ENCODE results near the gene FCHSD1. TPM values are rescaled to one million over a fixed set of nuclear protein-coding genes. Genes with fewer than 3 reads are reported as not detected.

FCHSD1 gene
- total and polyA plus RNA-seq, 2 donors (not counting 3 experiments of a cell fraction or from before 2014, with no cell fraction given): 35.1 to 37.0 TPM

DNA sequence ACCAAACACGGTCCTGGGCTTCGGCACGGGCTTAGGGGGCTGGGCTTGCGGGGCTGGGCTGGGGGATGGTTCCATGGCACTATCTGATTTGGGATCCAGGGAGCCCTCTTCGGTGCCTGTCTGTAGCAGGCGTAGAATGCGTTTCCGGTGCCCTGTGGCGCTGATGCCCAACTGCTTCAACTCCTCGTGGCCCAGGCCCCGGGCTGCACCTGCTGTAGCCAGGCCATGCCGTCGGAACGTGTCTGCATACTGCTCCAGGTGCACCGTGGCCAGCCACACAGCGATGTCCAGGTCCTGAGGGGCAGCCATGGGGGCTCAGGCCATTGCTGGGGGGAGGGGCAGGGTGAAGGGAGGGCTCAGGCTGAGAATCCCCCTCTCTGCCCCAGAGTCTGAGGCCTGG, 29.0 kb upstream of the FCHSD1 start:
- CTCF ChIA-PET: interaction anchor here (1.5 to 2.2 kb wide), 7 partner anchors 10 to 280 kb away, joined by 4 to 16 read pairs (median 6); partner anchors contain the start of gene DIAPH1

DNA sequence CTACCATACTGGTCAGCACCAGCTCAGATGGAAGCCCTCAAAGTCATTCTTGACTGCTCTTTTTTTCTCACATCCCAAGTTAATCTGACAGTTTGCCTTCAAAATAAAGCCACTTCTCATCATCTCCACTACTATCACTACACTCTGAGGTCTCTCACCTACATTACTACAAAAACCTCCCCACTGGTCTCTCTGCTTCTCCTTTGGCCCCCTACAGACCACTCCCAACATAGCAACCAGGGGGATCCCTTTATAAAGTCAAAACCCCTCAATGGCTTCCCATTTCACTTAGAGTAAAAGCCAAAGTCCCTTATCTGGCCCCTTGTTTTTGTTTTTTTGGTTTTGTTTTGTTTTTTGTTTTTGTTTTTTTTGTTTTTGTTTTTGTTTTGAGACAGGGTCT, 26.2 kb upstream of the FCHSD1 start:
- H3K36me3 ChIP-seq (ENCODE audit: control insufficient read depth in 2 of 2, extremely low read depth in 1 of 2, insufficient read depth in 2 of 2, low read length in 2 of 2): peaks cover 6 to 20% of the 10 kb centered on the region in 2 experiments
- peaks cover 53% of the 10 kb centered on the region for H3K79me2 ChIP-seq (ENCODE audit: control insufficient read depth, insufficient read depth, low read length)
- CTCF ChIA-PET: interaction anchor here (1.2 to 2.7 kb wide), 7 partner anchors 10 to 283 kb away, joined by 3 to 16 read pairs (median 5); partner anchors contain the start of genes DELE1 and PCDH1
- no peaks in the 10 kb centered on the region for H3K9me3 ChIP-seq (replicated peaks; ENCODE audit: control insufficient read depth, insufficient read depth, low read length)
- no peak overlapping the region for H3K4me2 ChIP-seq (ENCODE audit: insufficient read depth, low read length)
- H3K4me3 ChIP-seq (replicated peaks in 1 of 3; ENCODE audit: insufficient read depth in 1 of 3, low read depth in 1 of 3, low read length in 3 of 3): no peak overlapping the region
- H2AFZ ChIP-seq (ENCODE audit: low read depth, low read length): no peak overlapping the region
- H3K9me1 ChIP-seq (replicated peaks; ENCODE audit: control insufficient read depth, extremely low read depth, insufficient read depth, low read length): no peaks in the 10 kb centered on the region
- FAIRE-seq (peak; percentile 68), DNase-seq (ENCODE audit: low read depth, low spot score) (peak; percentile 21)
- TF ChIP-seq, protein P1, sequence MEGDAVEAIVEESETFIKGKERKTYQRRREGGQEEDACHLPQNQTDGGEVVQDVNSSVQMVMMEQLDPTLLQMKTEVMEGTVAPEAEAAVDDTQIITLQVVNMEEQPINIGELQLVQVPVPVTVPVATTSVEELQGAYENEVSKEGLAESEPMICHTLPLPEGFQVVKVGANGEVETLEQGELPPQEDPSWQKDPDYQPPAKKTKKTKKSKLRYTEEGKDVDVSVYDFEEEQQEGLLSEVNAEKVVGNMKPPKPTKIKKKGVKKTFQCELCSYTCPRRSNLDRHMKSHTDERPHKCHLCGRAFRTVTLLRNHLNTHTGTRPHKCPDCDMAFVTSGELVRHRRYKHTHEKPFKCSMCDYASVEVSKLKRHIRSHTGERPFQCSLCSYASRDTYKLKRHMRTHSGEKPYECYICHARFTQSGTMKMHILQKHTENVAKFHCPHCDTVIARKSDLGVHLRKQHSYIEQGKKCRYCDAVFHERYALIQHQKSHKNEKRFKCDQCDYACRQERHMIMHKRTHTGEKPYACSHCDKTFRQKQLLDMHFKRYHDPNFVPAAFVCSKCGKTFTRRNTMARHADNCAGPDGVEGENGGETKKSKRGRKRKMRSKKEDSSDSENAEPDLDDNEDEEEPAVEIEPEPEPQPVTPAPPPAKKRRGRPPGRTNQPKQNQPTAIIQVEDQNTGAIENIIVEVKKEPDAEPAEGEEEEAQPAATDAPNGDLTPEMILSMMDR (IDR thresholded peaks at IDR 0.05; ENCODE audit: extremely low read depth in 1 of 2, insufficient read depth in 1 of 2, low read depth in 1 of 2, low read length in 2 of 2): peak; percentile 31 to 37
- no peak for TF ChIP-seq POLR2A (IDR thresholded peaks at IDR 0.05; ENCODE audit: low read depth, low read length)
- no peak for TF ChIP-seq GATA2 (IDR thresholded peaks at IDR 0.05; ENCODE audit: insufficient read depth, insufficient read length, low read depth, low read length)
- no TSS peak for BruUV-seq (replicated peaks)
- POLR2A ChIA-PET: no interaction called here
- no peak overlapping the region for H3K9ac ChIP-seq (replicated peaks; ENCODE audit: extremely low read depth, insufficient read depth, low read length)
- dilution Hi-C loops (cut with MboI; ENCODE audit: extremely low pct_ligation_motif_present, low sequenced_read_pairs) (no loop called here), intact Hi-C loops (cut with micrococcal nuclease) (no loop called here)
- H4K20me1 ChIP-seq (replicated peaks; ENCODE audit: control insufficient read depth, extremely low read depth, insufficient read depth, low read length): no peaks in the 10 kb centered on the region
- H3K4me1 ChIP-seq (ENCODE audit: control insufficient read depth, extremely low read depth, insufficient read depth, low read length): peaks cover 60% of the 10 kb centered on the region
- no peaks in the 10 kb centered on the region for H3K27me3 ChIP-seq (ENCODE audit: control insufficient read depth in 2 of 2, insufficient read depth in 2 of 2, low read length in 2 of 2)
- no peak overlapping the region for H3K27ac ChIP-seq (ENCODE audit: insufficient read depth, low read depth, low read length)

More for the DNA sequence above, 29.0 kb upstream of the FCHSD1 start:
- H2AFZ ChIP-seq (ENCODE audit: low read depth, low read length): no peak overlapping the region
- H3K79me2 ChIP-seq (ENCODE audit: control insufficient read depth, insufficient read depth, low read length): peaks cover 44% of the 10 kb centered on the region
- POLR2A ChIA-PET: interaction anchor here (1.1 to 1.5 kb wide), 2 partner anchors 88 to 289 kb away, joined by 3 read pairs; partner anchors contain the start of gene RNF14
- dilution Hi-C loops (cut with MboI; ENCODE audit: extremely low pct_ligation_motif_present, low sequenced_read_pairs) (no loop called here), intact Hi-C loops (cut with micrococcal nuclease) (loop anchor here (2.0 to 5.0 kb wide), 4 partner anchors 137 to 617 kb away; partner anchors contain the start of gene GNPDA1)
- peak overlapping the region; percentile 75 for H3K9ac ChIP-seq (replicated peaks; ENCODE audit: extremely low read depth, insufficient read depth, low read length)
- H4K20me1 ChIP-seq (replicated peaks; ENCODE audit: control insufficient read depth, extremely low read depth, insufficient read depth, low read length): no peaks in the 10 kb centered on the region
- FAIRE-seq: no peak
- peak overlapping the region; percentile 68 for H3K4me2 ChIP-seq (ENCODE audit: insufficient read depth, low read length)
- no TSS peak for BruUV-seq (replicated peaks)
- TF ChIP-seq JUN (IDR thresholded peaks at IDR 0.05; ENCODE audit: borderline replicate concordance, insufficient read depth, insufficient read length, low read depth) (no peak), EZH2 (IDR thresholded peaks at IDR 0.05; ENCODE audit: borderline replicate concordance, low read depth, low read length, severe bottlenecking) (no peak)
- no peaks in the 10 kb centered on the region for H3K9me3 ChIP-seq (replicated peaks; ENCODE audit: control insufficient read depth, insufficient read depth, low read length)
- peak overlapping the region; percentile 100 for H3K27ac ChIP-seq (ENCODE audit: insufficient read depth, low read depth, low read length)
- H3K9me1 ChIP-seq (replicated peaks; ENCODE audit: control insufficient read depth, extremely low read depth, insufficient read depth, low read length): no peaks in the 10 kb centered on the region
- peak overlapping the region; percentile 23 to 38 (median 31) for H3K4me3 ChIP-seq (replicated peaks in 1 of 3; ENCODE audit: insufficient read depth in 1 of 3, low read depth in 1 of 3, low read length in 3 of 3)
- DNase-seq (ENCODE audit: low read depth, low spot score): no peak
- H3K36me3 ChIP-seq (ENCODE audit: control insufficient read depth in 2 of 2, extremely low read depth in 1 of 2, insufficient read depth in 2 of 2, low read length in 2 of 2): peaks cover 3 to 4% of the 10 kb centered on the region in 2 experiments
- H3K27me3 ChIP-seq (ENCODE audit: control insufficient read depth in 2 of 2, insufficient read depth in 2 of 2, low read length in 2 of 2): no peaks in the 10 kb centered on the region
- peaks cover 71% of the 10 kb centered on the region for H3K4me1 ChIP-seq (ENCODE audit: control insufficient read depth, extremely low read depth, insufficient read depth, low read length)

All from endothelial cell of umbilical vein (primary cell).